ENCODE results near the gene ABHD17C.

Gene ABHD17C

GRCh38 chr15:80662757-80663553 is 32.2 kb upstream of the ABHD17C start:
- no peak for DNase-seq (ENCODE audit: low read depth)
- TF ChIP-seq CTCF (IDR thresholded peaks at IDR 0.05; ENCODE audit: low read length, missing control alignments): no peak
- no peak overlapping the region for H3K4me3 ChIP-seq (replicated peaks; ENCODE audit: low read depth, low read length)

GRCh38 chr15:80665151-80665550 is 30.0 kb upstream of the ABHD17C start:
- H3K4me3 ChIP-seq (replicated peaks; ENCODE audit: low read depth, low read length): no peak overlapping the region
- DNase-seq (ENCODE audit: low read depth): no peak
- TF ChIP-seq CTCF (IDR thresholded peaks at IDR 0.05; ENCODE audit: low read length, missing control alignments): no peak

GRCh38 chr15:80667936-80668335 is 27.2 kb upstream of the ABHD17C start:
- no peak for TF ChIP-seq CTCF (IDR thresholded peaks at IDR 0.05; ENCODE audit: low read length, missing control alignments)
- no peak overlapping the region for H3K4me3 ChIP-seq (replicated peaks; ENCODE audit: low read depth, low read length)
- DNase-seq (ENCODE audit: low read depth): no peak

GRCh38 chr15:80668546-80669236 is 26.4 kb upstream of the ABHD17C start:
- no peak for DNase-seq (ENCODE audit: low read depth)
- no peak overlapping the region for H3K4me3 ChIP-seq (replicated peaks; ENCODE audit: low read depth, low read length)
- no peak for TF ChIP-seq CTCF (IDR thresholded peaks at IDR 0.05; ENCODE audit: low read length, missing control alignments)

- DNase-seq (ENCODE audit: low read depth): peak; percentile 35
- TF ChIP-seq CTCF (IDR thresholded peaks at IDR 0.05; ENCODE audit: low read length, missing control alignments): no peak
- H3K4me3 ChIP-seq (replicated peaks; ENCODE audit: low read depth, low read length): no peak overlapping the region
These were observed 25.3 kb upstream of the ABHD17C start for GRCh38 chr15:80669663-80670273.

GRCh38 chr15:80673561-80674244 is 21.4 kb upstream of the ABHD17C start:
- no peak for DNase-seq (ENCODE audit: low read depth)
- peak; percentile 1 for TF ChIP-seq CTCF (IDR thresholded peaks at IDR 0.05; ENCODE audit: low read length, missing control alignments)
- H3K4me3 ChIP-seq (replicated peaks; ENCODE audit: low read depth, low read length): no peak overlapping the region
